ENCODE results near the gene NIP7. TPM values are rescaled to one million over a fixed set of nuclear protein-coding genes. Genes with fewer than 3 reads are reported as not detected.

The NIP7 gene
- total and polyA plus RNA-seq, 4 donors = 14.5 to 23.2 (median 17.0) TPM

DNA sequence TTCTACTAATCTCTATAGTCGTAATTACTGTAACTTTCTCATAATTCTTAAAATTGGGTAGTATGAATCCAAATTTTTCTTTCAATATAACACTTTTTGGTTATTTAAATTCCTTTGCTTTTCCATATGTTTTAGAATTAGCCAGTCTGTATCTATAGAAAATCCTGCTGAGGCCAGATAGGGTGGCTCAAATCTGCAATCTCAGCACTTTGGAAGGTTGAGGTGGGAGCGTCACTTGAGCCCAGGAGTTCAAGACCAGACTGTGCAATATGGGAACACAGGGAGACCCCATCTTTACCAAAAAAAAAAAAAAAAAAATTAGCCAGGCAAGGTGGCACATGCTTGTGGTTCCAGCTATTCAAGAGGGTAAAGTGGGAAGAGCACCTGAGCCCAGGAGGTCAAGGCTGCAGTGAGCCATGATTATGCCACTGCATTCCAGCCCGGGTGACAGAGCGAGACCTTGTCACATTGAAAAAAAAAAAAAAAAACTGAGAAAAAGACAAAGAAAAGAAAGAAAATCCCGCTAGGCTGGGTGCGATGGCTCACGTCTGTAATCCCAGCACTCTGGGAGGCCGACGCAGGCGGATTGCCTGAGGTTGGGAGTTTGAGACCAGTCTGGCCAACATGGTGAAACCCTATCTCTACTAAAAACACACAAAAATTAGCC is 37.0 kb downstream of the NIP7 start:
- 97 to 99% methylated on average over 10 of the region's 10 CpGs for WGBS, 2 donors
- no peak overlapping the region for H3K27ac ChIP-seq (ENCODE audit: low read depth in 1 of 2, low read length in 1 of 2)
- H3K27me3 ChIP-seq (ENCODE audit: control insufficient read depth in 3 of 3, insufficient read depth in 3 of 3, low read length in 2 of 3) = no peaks in the 10 kb centered on the region
- no peaks in the 10 kb centered on the region for H3K9me3 ChIP-seq (ENCODE audit: control insufficient read depth in 4 of 4, insufficient read depth in 3 of 4, low read length in 3 of 4)
- H3K9ac ChIP-seq (ENCODE audit: insufficient read depth in 1 of 2, low read length in 2 of 2) = no peak overlapping the region
- H3K4me1 ChIP-seq (ENCODE audit: control insufficient read depth in 5 of 5, insufficient read depth in 5 of 5, low read length in 5 of 5) = no peaks in the 10 kb centered on the region
- DNase-seq (no peak), ATAC-seq (ENCODE audit: insufficient read depth, low FRiP score) (no peak)
- no peak overlapping the region for H3K4me3 ChIP-seq
- H3K36me3 ChIP-seq (ENCODE audit: control insufficient read depth in 4 of 4, insufficient read depth in 4 of 4, low read length in 4 of 4) = peaks cover 11 to 25% (median 20%) of the 10 kb centered on the region in 4 donors
- TF ChIP-seq, protein P1, sequence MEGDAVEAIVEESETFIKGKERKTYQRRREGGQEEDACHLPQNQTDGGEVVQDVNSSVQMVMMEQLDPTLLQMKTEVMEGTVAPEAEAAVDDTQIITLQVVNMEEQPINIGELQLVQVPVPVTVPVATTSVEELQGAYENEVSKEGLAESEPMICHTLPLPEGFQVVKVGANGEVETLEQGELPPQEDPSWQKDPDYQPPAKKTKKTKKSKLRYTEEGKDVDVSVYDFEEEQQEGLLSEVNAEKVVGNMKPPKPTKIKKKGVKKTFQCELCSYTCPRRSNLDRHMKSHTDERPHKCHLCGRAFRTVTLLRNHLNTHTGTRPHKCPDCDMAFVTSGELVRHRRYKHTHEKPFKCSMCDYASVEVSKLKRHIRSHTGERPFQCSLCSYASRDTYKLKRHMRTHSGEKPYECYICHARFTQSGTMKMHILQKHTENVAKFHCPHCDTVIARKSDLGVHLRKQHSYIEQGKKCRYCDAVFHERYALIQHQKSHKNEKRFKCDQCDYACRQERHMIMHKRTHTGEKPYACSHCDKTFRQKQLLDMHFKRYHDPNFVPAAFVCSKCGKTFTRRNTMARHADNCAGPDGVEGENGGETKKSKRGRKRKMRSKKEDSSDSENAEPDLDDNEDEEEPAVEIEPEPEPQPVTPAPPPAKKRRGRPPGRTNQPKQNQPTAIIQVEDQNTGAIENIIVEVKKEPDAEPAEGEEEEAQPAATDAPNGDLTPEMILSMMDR (IDR thresholded peaks at IDR 0.05; ENCODE audit: control extremely low read depth, extremely low read depth) = no peak

DNA sequence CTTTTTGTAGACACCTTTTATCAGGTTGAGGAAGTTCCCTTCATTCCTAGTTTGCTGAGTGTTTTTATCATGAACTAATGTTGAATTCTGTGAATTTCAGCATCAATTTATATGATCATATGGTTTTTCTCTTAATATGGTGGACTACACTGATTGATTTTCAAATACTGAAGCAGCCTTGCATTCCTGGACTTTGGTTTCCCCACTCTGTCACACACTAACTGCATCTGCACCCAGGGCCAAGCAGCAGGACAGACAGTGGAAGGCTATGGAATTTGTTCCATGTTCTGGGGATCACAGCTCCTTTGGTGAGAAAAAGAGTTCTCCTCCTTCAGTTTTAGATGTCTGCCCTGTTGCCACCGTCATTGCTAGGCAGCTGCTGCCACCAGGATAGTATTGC is 38.5 kb downstream of the NIP7 start:
- peaks cover 14 to 29% (median 20%) of the 10 kb centered on the region in 4 donors for H3K36me3 ChIP-seq (ENCODE audit: control insufficient read depth in 4 of 4, insufficient read depth in 4 of 4, low read length in 4 of 4)
- no peaks in the 10 kb centered on the region for H3K4me1 ChIP-seq (ENCODE audit: control insufficient read depth in 5 of 5, insufficient read depth in 5 of 5, low read length in 5 of 5)
- WGBS, 2 donors = 89 to 93% methylated on average over 1 of the region's 1 CpG
- TF ChIP-seq, protein P1 (IDR thresholded peaks at IDR 0.05; ENCODE audit: control extremely low read depth, extremely low read depth) = no peak
- ATAC-seq (ENCODE audit: insufficient read depth, low FRiP score) = no peak
- H3K27me3 ChIP-seq (ENCODE audit: control insufficient read depth in 3 of 3, insufficient read depth in 3 of 3, low read length in 2 of 3) = no peaks in the 10 kb centered on the region
- no peak overlapping the region for H3K9ac ChIP-seq (ENCODE audit: insufficient read depth in 1 of 2, low read length in 2 of 2)
- no peak overlapping the region for H3K4me3 ChIP-seq
- DNase-seq = no peak
- no peak overlapping the region for H3K27ac ChIP-seq (ENCODE audit: low read depth in 1 of 2, low read length in 1 of 2)
- H3K9me3 ChIP-seq (ENCODE audit: control insufficient read depth in 4 of 4, insufficient read depth in 3 of 4, low read length in 3 of 4) = no peaks in the 10 kb centered on the region

DNA sequence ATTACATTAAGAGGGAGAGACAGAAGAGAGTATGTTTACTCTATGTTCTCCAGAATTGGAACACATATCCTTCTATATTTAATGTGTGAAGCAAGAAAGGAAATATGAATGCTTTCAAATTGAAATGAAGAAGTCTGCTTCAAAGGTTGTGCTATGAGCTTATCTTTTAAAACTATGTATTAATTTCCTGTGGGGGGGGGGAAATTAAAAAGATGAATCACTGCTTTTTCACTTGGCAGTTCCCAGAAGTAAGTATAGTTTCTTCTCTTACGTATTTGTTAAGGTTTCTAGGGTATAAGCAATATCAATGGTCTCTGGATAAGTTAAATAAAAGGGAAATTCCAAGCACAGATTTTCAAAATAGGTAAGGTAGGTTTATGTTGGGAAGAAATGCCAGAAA is 39.2 kb downstream of the NIP7 start:
- H3K36me3 ChIP-seq (ENCODE audit: control insufficient read depth in 4 of 4, insufficient read depth in 4 of 4, low read length in 4 of 4) = peaks cover 12 to 35% (median 18%) of the 10 kb centered on the region in 4 donors

More for the DNA sequence above, 39.2 kb downstream of the NIP7 start:
- WGBS, 2 donors = 72 to 88% methylated on average over 1 of the region's 1 CpG
- no peak for DNase-seq
- Histone ChIP-seq H3K4me1 (ENCODE audit: control insufficient read depth in 5 of 5, insufficient read depth in 5 of 5, low read length in 5 of 5) (peaks cover 0 to under 1% (median 0%) of the 10 kb centered on the region in 5 donors), H3K27ac (ENCODE audit: low read depth in 1 of 2, low read length in 1 of 2) (no peak overlapping the region), H3K9me3 (ENCODE audit: control insufficient read depth in 4 of 4, insufficient read depth in 3 of 4, low read length in 3 of 4) (no peaks in the 10 kb centered on the region), H3K27me3 (ENCODE audit: control insufficient read depth in 3 of 3, insufficient read depth in 3 of 3, low read length in 2 of 3) (no peaks in the 10 kb centered on the region), H3K4me3 (no peak overlapping the region), H3K9ac (ENCODE audit: insufficient read depth in 1 of 2, low read length in 2 of 2) (no peak overlapping the region)
- TF ChIP-seq, protein P1 (IDR thresholded peaks at IDR 0.05; ENCODE audit: control extremely low read depth, extremely low read depth) = no peak
- ATAC-seq (ENCODE audit: insufficient read depth, low FRiP score) = no peak
